Muscle layer of duodenum (tissue), 2 donors: Measurements from ENCODE around the gene KIF23.

Source experiments
- H3K27ac ChIP-seq: one replicate; pipeline ENCODE4 v1.7.0; 2013; ENCODE audit warnings: mild to moderate bottlenecking, low read length
- H3K27me3 ChIP-seq: one replicate; pipeline ENCODE4 v1.7.0; 2013; ENCODE audit warnings: low read depth, mild to moderate bottlenecking, control low read depth, low read length
- H3K36me3 ChIP-seq, 2 donors: one replicate each; pipeline ENCODE4 v1.7.0; 2013; ENCODE audit warnings: low read length in 2 of 2, control low read depth in 1 of 2, mild to moderate bottlenecking in 1 of 2; ENCODE audit not compliant: insufficient read depth in 2 of 2, control insufficient read depth in 1 of 2
- H3K4me1 ChIP-seq, 2 donors: one replicate each; pipeline ENCODE4 v1.7.0; 2013; ENCODE audit warnings: low read length in 2 of 2, mild to moderate bottlenecking in 2 of 2, control low read depth in 1 of 2, moderate library complexity in 1 of 2; ENCODE audit not compliant: insufficient read depth in 2 of 2, control insufficient read depth in 1 of 2
- H3K4me3 ChIP-seq, 2 donors: one replicate each; pipeline ENCODE4 v1.7.0; 2013; ENCODE audit warnings: low read length in 2 of 2, low read depth in 1 of 2, mild to moderate bottlenecking in 1 of 2
- H3K9me3 ChIP-seq, 2 donors: one replicate each; pipeline ENCODE4 v1.7.0; 2013; ENCODE audit warnings: low read length in 2 of 2, control low read depth in 1 of 2, mild to moderate bottlenecking in 1 of 2; ENCODE audit not compliant: control insufficient read depth in 1 of 2
- donor health status: healthy.

KIF23 gene

GRCh38 chr15:69384626-69385598, 29.2 kb upstream of the KIF23 start:
- H3K9me3 ChIP-seq = no peaks in the 10 kb centered on the region
- H3K27ac ChIP-seq = no peak overlapping the region
- no peak overlapping the region for H3K4me3 ChIP-seq
- H3K36me3 ChIP-seq = no peaks in the 10 kb centered on the region
- no peaks in the 10 kb centered on the region for H3K27me3 ChIP-seq
- H3K4me1 ChIP-seq = no peaks in the 10 kb centered on the region

- H3K9me3 ChIP-seq = no peaks in the 10 kb centered on the region
- H3K27ac ChIP-seq = no peak overlapping the region
- no peaks in the 10 kb centered on the region for H3K27me3 ChIP-seq
- no peaks in the 10 kb centered on the region for H3K4me1 ChIP-seq
- H3K4me3 ChIP-seq = no peak overlapping the region
- no peaks in the 10 kb centered on the region for H3K36me3 ChIP-seq
Observed at GRCh38 chr15:69385831-69386230, 28.3 kb upstream of the KIF23 start.

- no peaks in the 10 kb centered on the region for H3K36me3 ChIP-seq
- H3K27me3 ChIP-seq = no peaks in the 10 kb centered on the region
- no peak overlapping the region for H3K27ac ChIP-seq
- no peaks in the 10 kb centered on the region for H3K4me1 ChIP-seq
- no peaks in the 10 kb centered on the region for H3K9me3 ChIP-seq
- H3K4me3 ChIP-seq = no peak overlapping the region
Observed at GRCh38 chr15:69386284-69386683, 27.9 kb upstream of the KIF23 start.

- no peaks in the 10 kb centered on the region for H3K9me3 ChIP-seq
- H3K4me3 ChIP-seq = no peak overlapping the region
- no peaks in the 10 kb centered on the region for H3K27me3 ChIP-seq
- no peaks in the 10 kb centered on the region for H3K4me1 ChIP-seq
- no peak overlapping the region for H3K27ac ChIP-seq
- no peaks in the 10 kb centered on the region for H3K36me3 ChIP-seq
Observed at GRCh38 chr15:69388260-69388705, 25.9 kb upstream of the KIF23 start.

GRCh38 chr15:69389426-69389825, 24.7 kb upstream of the KIF23 start:
- peaks cover 0 to 2% of the 10 kb centered on the region in 2 donors for H3K4me1 ChIP-seq

GRCh38 chr15:69390575-69390974, 23.6 kb upstream of the KIF23 start:
- H3K27me3 ChIP-seq = no peaks in the 10 kb centered on the region
- H3K4me3 ChIP-seq = no peak overlapping the region
- H3K27ac ChIP-seq = no peak overlapping the region
- H3K4me1 ChIP-seq = peaks cover 0 to 8% of the 10 kb centered on the region in 2 donors
- H3K36me3 ChIP-seq = no peaks in the 10 kb centered on the region
- no peaks in the 10 kb centered on the region for H3K9me3 ChIP-seq

More at GRCh38 chr15:69389426-69389825, 24.7 kb upstream of the KIF23 start:
- Histone ChIP-seq H3K27me3 (no peaks in the 10 kb centered on the region), H3K36me3 (no peaks in the 10 kb centered on the region), H3K4me3 (no peak overlapping the region), H3K27ac (no peak overlapping the region), H3K9me3 (no peaks in the 10 kb centered on the region)

GRCh38 chr15:69391046-69391757, 22.9 kb upstream of the KIF23 start:
- Histone ChIP-seq H3K9me3 (no peaks in the 10 kb centered on the region), H3K4me3 (no peak overlapping the region), H3K4me1 (peaks cover 0 to 8% of the 10 kb centered on the region in 2 donors), H3K27ac (no peak overlapping the region), H3K36me3 (no peaks in the 10 kb centered on the region), H3K27me3 (no peaks in the 10 kb centered on the region)

- Histone ChIP-seq H3K4me1 (peaks cover 0 to 8% of the 10 kb centered on the region in 2 donors), H3K27ac (no peak overlapping the region), H3K27me3 (no peaks in the 10 kb centered on the region), H3K4me3 (no peak overlapping the region), H3K9me3 (no peaks in the 10 kb centered on the region), H3K36me3 (no peaks in the 10 kb centered on the region)
Observed at GRCh38 chr15:69392352-69392751, 21.8 kb upstream of the KIF23 start.

- Histone ChIP-seq H3K36me3 (no peaks in the 10 kb centered on the region), H3K9me3 (no peaks in the 10 kb centered on the region), H3K4me1 (peaks cover 0 to 8% of the 10 kb centered on the region in 2 donors), H3K4me3 (no peak overlapping the region), H3K27me3 (no peaks in the 10 kb centered on the region), H3K27ac (no peak overlapping the region)
Observed at GRCh38 chr15:69393831-69394491, 20.2 kb upstream of the KIF23 start.

GRCh38 chr15:69394556-69395282, 19.4 kb upstream of the KIF23 start:
- Histone ChIP-seq H3K4me3 (no peak overlapping the region), H3K9me3 (no peaks in the 10 kb centered on the region), H3K27ac (no peak overlapping the region), H3K4me1 (peaks cover 0 to 8% of the 10 kb centered on the region in 2 donors), H3K27me3 (no peaks in the 10 kb centered on the region), H3K36me3 (no peaks in the 10 kb centered on the region)
